T-helper 17 cell (primary cell): Measurements from ENCODE around the gene PPP1R37. TPM values are rescaled to one million over a fixed set of nuclear protein-coding genes. Genes with fewer than 3 reads are reported as not detected.

ENCODE experiments used
- total RNA-seq, 4 donors: library from RNA in 2 of 4; stranded (reverse) in 2 of 4; gene quantifications; one replicate each; pipeline ENCODE4 v1.2.3 and lab custom pipeline; 2022 to 2026

Gene PPP1R37
- total RNA-seq, 2 donors from 2014 or later = 15.2 to 20.9 TPM

Other genes starting within 250 kb of the PPP1R37 start
- gene NECTIN2, start 246.9 kb upstream of the PPP1R37 start, total RNA-seq = 1 to 10 TPM; 2.5 to 5.2 TPM
- gene TOMM40, start 201.9 kb upstream of the PPP1R37 start, total RNA-seq = 10 to 100 TPM; 29.0 to 34.8 TPM
- gene APOE, start 187.4 kb upstream of the PPP1R37 start, total RNA-seq = 1 to 10 TPM; 1.3 to 2.0 TPM
- not detected for gene APOC1, start 178.6 kb upstream of the PPP1R37 start, total RNA-seq
- not detected for gene APOC4, start 150.9 kb upstream of the PPP1R37 start, total RNA-seq
- not detected for gene APOC2, start 147.1 kb upstream of the PPP1R37 start, total RNA-seq
- gene CLPTM1, start 137.8 kb upstream of the PPP1R37 start, total RNA-seq = 10 to 100 TPM; 76.7 to 78.4 TPM
- 100 to 1,000 TPM; 128 to 136 TPM for gene RELB, start 91.7 kb upstream of the PPP1R37 start, total RNA-seq
- 100 to 1,000 TPM; 153 to 163 TPM for gene CLASRP, start 54.1 kb upstream of the PPP1R37 start, total RNA-seq
- gene ZNF296, start 16.7 kb upstream of the PPP1R37 start, total RNA-seq = 1 to 10 TPM; 3.4 to 3.5 TPM
- 1 to 10 TPM; 8.8 TPM for gene GEMIN7, start 13.9 kb upstream of the PPP1R37 start, total RNA-seq
- gene NKPD1, start 67.8 kb downstream of the PPP1R37 start, total RNA-seq = under 1 TPM; 0.57 to 0.97 TPM
- gene TRAPPC6A, start 85.1 kb downstream of the PPP1R37 start, total RNA-seq = 10 to 100 TPM; 47.5 to 61.2 TPM
- 10 to 100 TPM; 12.9 to 15.2 TPM for gene BLOC1S3, start 85.6 kb downstream of the PPP1R37 start, total RNA-seq
- gene EXOC3L2, start 152.2 kb downstream of the PPP1R37 start, total RNA-seq = 1 to 10 TPM in 1 of 2 donors, not detected in 1; 1.1 TPM
- 10 to 100 TPM; 28.9 to 36.4 TPM for gene MARK4, start 158.1 kb downstream of the PPP1R37 start, total RNA-seq
- gene CKM, start 229.7 kb downstream of the PPP1R37 start, total RNA-seq = not detected
- not detected for gene KLC3, start 247.6 kb downstream of the PPP1R37 start, total RNA-seq